Osteoblast (primary cell): ENCODE data around the gene OR5K2. TPM values are rescaled to one million over a fixed set of nuclear protein-coding genes. Genes with fewer than 3 reads are reported as not detected.

Source experiments
- DNase-seq: peaks from one replicate; pipeline ENCODE4 v3.0.0; 2011; ENCODE audit warnings: low spot score, mixed read lengths; ENCODE audit not compliant: insufficient read length; ENCODE audit errors: missing footprints
- H2AFZ ChIP-seq: 2 replicates; pipeline ENCODE4 v1.6.0; 2011; ENCODE audit warnings: mild to moderate bottlenecking, low read length
- H3K27ac ChIP-seq: 2 replicates; pipeline ENCODE4 v1.5.1; 2011; ENCODE audit warnings: mild to moderate bottlenecking, low read depth, low read length, moderate library complexity
- H3K27me3 ChIP-seq: 2 replicates; pipeline ENCODE4 v1.6.0; 2012; ENCODE audit warnings: mild to moderate bottlenecking, control low read depth, inconsistent platforms, low read length, moderate library complexity; ENCODE audit not compliant: insufficient read depth
- H3K36me3 ChIP-seq: 2 replicates; pipeline ENCODE4 v1.5.1; 2011; ENCODE audit warnings: mild to moderate bottlenecking, low read length, control low read depth, moderate library complexity; ENCODE audit not compliant: insufficient read depth
- H3K4me1 ChIP-seq: 2 replicates; pipeline ENCODE4 v1.5.1; 2011; ENCODE audit warnings: mild to moderate bottlenecking, low read length, control low read depth, moderate library complexity; ENCODE audit not compliant: insufficient read depth
- H3K4me2 ChIP-seq: 2 replicates; pipeline ENCODE4 v1.6.0; 2011; ENCODE audit warnings: mild to moderate bottlenecking, low read length; ENCODE audit not compliant: insufficient read depth
- H3K4me3 ChIP-seq: fragments of 200-600 bp; sonication (generic); 3 replicates; pipeline ENCODE4 v1.5.1; 2012; ENCODE audit warnings: mild to moderate bottlenecking, low read length, inconsistent platforms; ENCODE audit not compliant: insufficient read depth
- H3K79me2 ChIP-seq: 2 replicates; pipeline ENCODE4 v1.6.0; 2012; ENCODE audit warnings: mild to moderate bottlenecking, low read length, control low read depth, inconsistent platforms; ENCODE audit not compliant: insufficient read depth
- H3K9me3 ChIP-seq: 2 replicates; pipeline ENCODE4 v1.5.1; 2011; ENCODE audit warnings: low read depth, low read length, control low read depth
- H4K20me1 ChIP-seq: 2 replicates; pipeline ENCODE4 v1.6.0; 2012; ENCODE audit warnings: mild to moderate bottlenecking, low read length, control low read depth; ENCODE audit not compliant: insufficient read depth
- CTCF ChIP-seq: IDR thresholded peaks from 2 replicates; pipeline ENCODE4 v1.5.1; 2011; ENCODE audit warnings: mild to moderate bottlenecking, low read depth, low read length, moderate library complexity; ENCODE audit errors: extremely low read depth
- total RNA-seq: library from RNA; depleted of rRNA; stranded (reverse); fragments of >200 nt; gene quantifications from 2 replicates; pipeline ENCODE4 v1.2.3, GENCODE V29; 2012

OR5K2 gene
- total RNA-seq, 1 donor, result not detected

GRCh38 chr3:98513091-98513511, 15.6 kb downstream of the OR5K2 start:
- H3K36me3 ChIP-seq, result peaks cover 20% of the 10 kb centered on the region
- no peak for DNase-seq
- H3K27me3 ChIP-seq, result no peaks in the 10 kb centered on the region
- TF ChIP-seq CTCF, result no peak
- H3K4me2 ChIP-seq, result no peak overlapping the region
- H4K20me1 ChIP-seq, result no peaks in the 10 kb centered on the region
- H3K79me2 ChIP-seq, result peaks cover 4% of the 10 kb centered on the region
- H3K4me3 ChIP-seq, result no peak overlapping the region
- H3K27ac ChIP-seq, result no peak overlapping the region
- no peak overlapping the region for H2AFZ ChIP-seq
- H3K4me1 ChIP-seq, result peaks cover 4% of the 10 kb centered on the region
- H3K9me3 ChIP-seq, result no peaks in the 10 kb centered on the region

- TF ChIP-seq CTCF, result no peak
- H2AFZ ChIP-seq, result no peak overlapping the region
- H3K4me1 ChIP-seq, result peaks cover 4% of the 10 kb centered on the region
- H3K27ac ChIP-seq, result no peak overlapping the region
- H3K9me3 ChIP-seq, result no peaks in the 10 kb centered on the region
- no peak for DNase-seq
- peaks cover 22% of the 10 kb centered on the region for H3K36me3 ChIP-seq
- no peaks in the 10 kb centered on the region for H3K27me3 ChIP-seq
- no peak overlapping the region for H3K4me2 ChIP-seq
- no peak overlapping the region for H3K4me3 ChIP-seq
- peaks cover 10% of the 10 kb centered on the region for H3K79me2 ChIP-seq
- no peaks in the 10 kb centered on the region for H4K20me1 ChIP-seq
Measured at GRCh38 chr3:98513736-98514135, 16.3 kb downstream of the OR5K2 start.

- H3K36me3 ChIP-seq, result peaks cover 25% of the 10 kb centered on the region
- no peaks in the 10 kb centered on the region for H3K27me3 ChIP-seq
- no peaks in the 10 kb centered on the region for H3K9me3 ChIP-seq
- H3K79me2 ChIP-seq, result peaks cover 22% of the 10 kb centered on the region
- DNase-seq, result no peak
- H4K20me1 ChIP-seq, result peaks cover 6% of the 10 kb centered on the region
- no peak overlapping the region for H3K4me2 ChIP-seq
- TF ChIP-seq CTCF, result no peak
- H3K4me1 ChIP-seq, result peaks cover 4% of the 10 kb centered on the region
- no peak overlapping the region for H2AFZ ChIP-seq
- no peak overlapping the region for H3K27ac ChIP-seq
- no peak overlapping the region for H3K4me3 ChIP-seq
Measured at GRCh38 chr3:98514948-98515347, 17.5 kb downstream of the OR5K2 start.

- Histone ChIP-seq H3K79me2 (peaks cover 48% of the 10 kb centered on the region), H3K4me1 (peaks cover 5% of the 10 kb centered on the region), H4K20me1 (peaks cover 6% of the 10 kb centered on the region), H3K4me2 (no peak overlapping the region), H3K27me3 (no peaks in the 10 kb centered on the region), H3K4me3 (no peak overlapping the region), H3K27ac (no peak overlapping the region), H3K36me3 (peaks cover 31% of the 10 kb centered on the region), H3K9me3 (no peaks in the 10 kb centered on the region), H2AFZ (no peak overlapping the region)
- no peak for TF ChIP-seq CTCF
- no peak for DNase-seq
Measured at GRCh38 chr3:98518816-98519215, 21.3 kb downstream of the OR5K2 start.
